Measurements from ENCODE around the gene SLC43A2.

The SLC43A2 gene

DNA sequence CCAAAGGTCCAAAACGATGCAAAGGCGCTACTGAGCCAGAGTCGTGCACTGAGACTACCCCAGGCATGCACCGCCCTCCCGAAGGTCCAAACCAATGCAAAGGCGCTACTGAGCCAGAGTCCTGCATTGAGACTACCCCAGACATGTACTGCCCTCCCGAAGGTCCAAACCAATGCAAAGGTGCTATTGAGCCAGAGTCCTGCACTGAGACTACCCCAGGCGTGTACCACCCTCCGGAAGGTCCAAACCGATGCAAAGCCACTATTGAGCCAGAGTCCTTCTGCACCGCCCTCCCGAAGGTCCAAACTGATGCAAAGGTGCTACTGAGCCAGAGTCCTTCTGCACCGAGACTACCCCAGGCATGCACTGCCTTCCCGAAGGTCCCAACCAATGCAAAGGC lies 27.1 kb downstream of the SLC43A2 start:
- Histone ChIP-seq H3K27me3 (ENCODE audit: control insufficient read depth in 3 of 3, insufficient read depth in 3 of 3, low read depth in 1 of 3, low read length in 3 of 3) (no peaks in the 10 kb centered on the region), H3K79me1 (ENCODE audit: low read depth, low read length) (peaks cover 3% of the 10 kb centered on the region), H2AK5ac (ENCODE audit: low read depth, low read length) (peak overlapping the region; percentile 47), H3K27ac (replicated peaks; ENCODE audit: low read length) (no peak overlapping the region), H2BK120ac (ENCODE audit: low read depth, low read length) (no peak overlapping the region), H3K9me3 (replicated peaks in 1 of 2; ENCODE audit: control insufficient read depth in 2 of 2, insufficient read depth in 1 of 2, low read depth in 1 of 2, low read length in 2 of 2) (peaks cover 8 to 21% of the 10 kb centered on the region in 2 donors), H3K4me1 (ENCODE audit: control insufficient read depth in 2 of 2, insufficient read depth in 1 of 2, low read depth in 1 of 2, low read length in 2 of 2) (peaks cover 0 to 13% of the 10 kb centered on the region in 2 donors), H3K4me3 (ENCODE audit: low read length in 2 of 2) (peak overlapping the region in 1 of 2 donors; percentile 16), H2BK12ac (ENCODE audit: low read length) (no peak overlapping the region), H3K23ac (ENCODE audit: low read depth, low read length, poor library complexity) (peak overlapping the region; percentile 4), H3K18ac (ENCODE audit: low read length) (peak overlapping the region; percentile 17), H2BK15ac (ENCODE audit: low read length) (no peak overlapping the region), H3K4me2 (ENCODE audit: insufficient read depth, low read length, poor library complexity, severe bottlenecking) (no peak overlapping the region), H2BK5ac (ENCODE audit: low read length) (no peak overlapping the region), H3K14ac (ENCODE audit: low read length) (peak overlapping the region; percentile 38), H3K4ac (ENCODE audit: low read length) (peak overlapping the region; percentile 89), H2AFZ (ENCODE audit: low read length) (no peak overlapping the region), H3K36me3 (replicated peaks in 1 of 2; ENCODE audit: control insufficient read depth in 2 of 2, insufficient read depth in 2 of 2, low read length in 2 of 2) (peaks cover 5 to 67% of the 10 kb centered on the region in 2 donors), H4K8ac (ENCODE audit: low read depth, low read length) (peak overlapping the region; percentile 17), H3K9ac (ENCODE audit: low read depth, low read length, poor library complexity) (no peak overlapping the region), H4K91ac (ENCODE audit: low read depth, low read length, poor library complexity) (no peak overlapping the region)
- DNase-seq (ENCODE audit: low spot score) = no peak
- no CpG with 5 or more reads among the region's 14 CpGs for WGBS, 2 donors (ENCODE audit: extremely low coverage in 2 of 2, insufficient read length in 2 of 2, insufficient replicate concordance in 1 of 2)

DNA sequence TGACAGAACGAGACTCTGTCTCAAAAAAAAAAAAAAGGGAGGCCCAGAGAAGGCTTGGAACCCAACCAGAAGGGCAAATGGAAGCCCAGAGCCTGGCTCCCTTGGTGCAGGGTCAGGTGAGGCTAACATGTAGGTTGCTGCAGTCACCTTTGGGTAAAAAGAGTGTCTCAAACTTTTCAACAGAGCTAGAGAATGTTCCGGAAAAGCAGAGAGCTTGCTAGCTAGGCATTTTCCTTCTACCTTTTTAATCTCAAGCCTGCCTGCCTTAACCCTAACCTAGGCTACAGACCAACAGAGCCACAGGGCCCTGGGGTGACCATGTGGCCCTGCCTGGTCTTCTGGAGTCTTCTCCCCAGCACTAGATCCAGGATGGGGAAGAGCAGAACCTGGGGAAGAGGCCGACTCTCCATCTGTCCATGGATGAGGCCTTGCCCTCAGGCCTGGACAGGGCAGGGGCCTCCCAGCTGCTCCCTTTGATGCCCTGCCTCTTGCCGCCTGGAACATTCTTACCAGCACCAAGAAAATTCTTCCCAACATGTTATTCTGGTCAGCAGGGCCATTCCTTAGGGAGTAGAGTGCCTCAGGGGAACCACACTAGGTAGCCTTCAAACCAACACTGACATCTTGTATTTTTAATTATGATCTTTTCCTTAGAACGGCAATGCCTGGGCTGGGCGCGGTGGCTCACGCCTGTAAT lies 30.1 kb downstream of the SLC43A2 start:
- H2AFZ ChIP-seq (ENCODE audit: low read length) = no peak overlapping the region
- WGBS, 2 donors (ENCODE audit: extremely low coverage in 2 of 2, insufficient read length in 2 of 2, insufficient replicate concordance in 1 of 2) = no CpG with 5 or more reads among the region's 8 CpGs
- H3K4ac ChIP-seq (ENCODE audit: low read length) = no peak overlapping the region
- no peak overlapping the region for H2BK12ac ChIP-seq (ENCODE audit: low read length)
- H4K91ac ChIP-seq (ENCODE audit: low read depth, low read length, poor library complexity) = no peak overlapping the region
- H2AK5ac ChIP-seq (ENCODE audit: low read depth, low read length) = no peak overlapping the region
- H3K4me1 ChIP-seq (ENCODE audit: control insufficient read depth in 2 of 2, insufficient read depth in 1 of 2, low read depth in 1 of 2, low read length in 2 of 2) = no peaks in the 10 kb centered on the region
- peaks cover 3% of the 10 kb centered on the region for H3K79me1 ChIP-seq (ENCODE audit: low read depth, low read length)
- peaks cover 5 to 48% of the 10 kb centered on the region in 2 donors for H3K36me3 ChIP-seq (replicated peaks in 1 of 2; ENCODE audit: control insufficient read depth in 2 of 2, insufficient read depth in 2 of 2, low read length in 2 of 2)
- H3K18ac ChIP-seq (ENCODE audit: low read length) = no peak overlapping the region
- H3K14ac ChIP-seq (ENCODE audit: low read length) = no peak overlapping the region
- no peak for DNase-seq (ENCODE audit: low spot score)
- no peak overlapping the region for H3K9ac ChIP-seq (ENCODE audit: low read depth, low read length, poor library complexity)
- H3K9me3 ChIP-seq (replicated peaks in 1 of 2; ENCODE audit: control insufficient read depth in 2 of 2, insufficient read depth in 1 of 2, low read depth in 1 of 2, low read length in 2 of 2) = peaks cover 8 to 21% of the 10 kb centered on the region in 2 donors
- no peak overlapping the region for H3K27ac ChIP-seq (replicated peaks; ENCODE audit: low read length)
- no peak overlapping the region for H3K23ac ChIP-seq (ENCODE audit: low read depth, low read length, poor library complexity)
- no peak overlapping the region for H3K4me2 ChIP-seq (ENCODE audit: insufficient read depth, low read length, poor library complexity, severe bottlenecking)
- no peak overlapping the region for H3K4me3 ChIP-seq (ENCODE audit: low read length in 2 of 2)
- no peak overlapping the region for H2BK15ac ChIP-seq (ENCODE audit: low read length)
- no peak overlapping the region for H4K8ac ChIP-seq (ENCODE audit: low read depth, low read length)
- H2BK120ac ChIP-seq (ENCODE audit: low read depth, low read length) = no peak overlapping the region
- no peaks in the 10 kb centered on the region for H3K27me3 ChIP-seq (ENCODE audit: control insufficient read depth in 3 of 3, insufficient read depth in 3 of 3, low read depth in 1 of 3, low read length in 3 of 3)
- peak overlapping the region; percentile 5 for H2BK5ac ChIP-seq (ENCODE audit: low read length)

GRCh38 chr17:1597861-1598342 lies 30.7 kb downstream of the SLC43A2 start:
- H3K27ac ChIP-seq (replicated peaks; ENCODE audit: low read length) = no peak overlapping the region
- no peak overlapping the region for H2BK120ac ChIP-seq (ENCODE audit: low read depth, low read length)
- H2AFZ ChIP-seq (ENCODE audit: low read length) = no peak overlapping the region
- H3K23ac ChIP-seq (ENCODE audit: low read depth, low read length, poor library complexity) = no peak overlapping the region
- no peak overlapping the region for H3K4me3 ChIP-seq (ENCODE audit: low read length in 2 of 2)
- H2BK12ac ChIP-seq (ENCODE audit: low read length) = no peak overlapping the region
- H2AK5ac ChIP-seq (ENCODE audit: low read depth, low read length) = no peak overlapping the region
- H3K4me1 ChIP-seq (ENCODE audit: control insufficient read depth in 2 of 2, insufficient read depth in 1 of 2, low read depth in 1 of 2, low read length in 2 of 2) = no peaks in the 10 kb centered on the region
- DNase-seq (ENCODE audit: low spot score) = no peak
- H4K91ac ChIP-seq (ENCODE audit: low read depth, low read length, poor library complexity) = no peak overlapping the region
- no peak overlapping the region for H3K4me2 ChIP-seq (ENCODE audit: insufficient read depth, low read length, poor library complexity, severe bottlenecking)
- H4K8ac ChIP-seq (ENCODE audit: low read depth, low read length) = no peak overlapping the region
- H3K79me1 ChIP-seq (ENCODE audit: low read depth, low read length) = peaks cover 3% of the 10 kb centered on the region
- no peaks in the 10 kb centered on the region for H3K27me3 ChIP-seq (ENCODE audit: control insufficient read depth in 3 of 3, insufficient read depth in 3 of 3, low read depth in 1 of 3, low read length in 3 of 3)
- no peak overlapping the region for H2BK15ac ChIP-seq (ENCODE audit: low read length)
- no CpG with 5 or more reads among the region's 14 CpGs for whole genome bisulfite sequencing, 2 donors (ENCODE audit: extremely low coverage in 2 of 2, insufficient read length in 2 of 2, insufficient replicate concordance in 1 of 2)
- H2BK5ac ChIP-seq (ENCODE audit: low read length) = no peak overlapping the region
- no peak overlapping the region for H3K9ac ChIP-seq (ENCODE audit: low read depth, low read length, poor library complexity)
- H3K9me3 ChIP-seq (replicated peaks in 1 of 2; ENCODE audit: control insufficient read depth in 2 of 2, insufficient read depth in 1 of 2, low read depth in 1 of 2, low read length in 2 of 2) = peaks cover 8 to 17% of the 10 kb centered on the region in 2 donors
- H3K4ac ChIP-seq (ENCODE audit: low read length) = no peak overlapping the region
- peaks cover 5 to 48% of the 10 kb centered on the region in 2 donors for H3K36me3 ChIP-seq (replicated peaks in 1 of 2; ENCODE audit: control insufficient read depth in 2 of 2, insufficient read depth in 2 of 2, low read length in 2 of 2)
- H3K14ac ChIP-seq (ENCODE audit: low read length) = no peak overlapping the region
- no peak overlapping the region for H3K18ac ChIP-seq (ENCODE audit: low read length)

- Histone ChIP-seq H2BK12ac (ENCODE audit: low read length) (no peak overlapping the region), H2BK5ac (ENCODE audit: low read length) (no peak overlapping the region), H3K4me1 (ENCODE audit: control insufficient read depth in 2 of 2, insufficient read depth in 1 of 2, low read depth in 1 of 2, low read length in 2 of 2) (no peaks in the 10 kb centered on the region), H3K79me1 (ENCODE audit: low read depth, low read length) (no peaks in the 10 kb centered on the region), H3K23ac (ENCODE audit: low read depth, low read length, poor library complexity) (no peak overlapping the region), H3K4ac (ENCODE audit: low read length) (no peak overlapping the region), H3K36me3 (replicated peaks in 1 of 2; ENCODE audit: control insufficient read depth in 2 of 2, insufficient read depth in 2 of 2, low read length in 2 of 2) (peaks cover 2 to 64% of the 10 kb centered on the region in 2 donors), H2BK15ac (ENCODE audit: low read length) (no peak overlapping the region), H3K18ac (ENCODE audit: low read length) (no peak overlapping the region), H2BK120ac (ENCODE audit: low read depth, low read length) (no peak overlapping the region), H2AK5ac (ENCODE audit: low read depth, low read length) (no peak overlapping the region), H3K9ac (ENCODE audit: low read depth, low read length, poor library complexity) (no peak overlapping the region), H4K91ac (ENCODE audit: low read depth, low read length, poor library complexity) (no peak overlapping the region), H3K14ac (ENCODE audit: low read length) (no peak overlapping the region), H3K4me2 (ENCODE audit: insufficient read depth, low read length, poor library complexity, severe bottlenecking) (no peak overlapping the region), H3K27me3 (ENCODE audit: control insufficient read depth in 3 of 3, insufficient read depth in 3 of 3, low read depth in 1 of 3, low read length in 3 of 3) (no peaks in the 10 kb centered on the region), H3K4me3 (ENCODE audit: low read length in 2 of 2) (no peak overlapping the region), H3K9me3 (replicated peaks in 1 of 2; ENCODE audit: control insufficient read depth in 2 of 2, insufficient read depth in 1 of 2, low read depth in 1 of 2, low read length in 2 of 2) (no peaks in the 10 kb centered on the region), H3K27ac (replicated peaks; ENCODE audit: low read length) (no peak overlapping the region), H2AFZ (ENCODE audit: low read length) (no peak overlapping the region), H4K8ac (ENCODE audit: low read depth, low read length) (no peak overlapping the region)
- no peak for DNase-seq (ENCODE audit: low spot score)
- WGBS, 2 donors (ENCODE audit: extremely low coverage in 2 of 2, insufficient read length in 2 of 2, insufficient replicate concordance in 1 of 2) = no CpG with 5 or more reads among the region's 5 CpGs
Observed at GRCh38 chr17:1593630-1593931, 35.1 kb downstream of the SLC43A2 start.
